PC-3 (cell line): ENCODE data around the gene EXOSC9. TPM values are rescaled to one million over a fixed set of nuclear protein-coding genes. Genes with fewer than 3 reads are reported as not detected.

Experiments used
- ATAC-seq: fragments of 200-7000 bp; cut with Tn5 transposase; 2 replicates; pipeline ENCODE4 v1.9.1; 2020; ENCODE audit warnings: mild to moderate bottlenecking, moderate library complexity
- BruUV-seq: library from RNA; stranded (reverse); fragments of 400-500 nt; replicated peaks from 2 replicates; lab custom pipeline; 2021; lab: Mats Ljungman, UMichigan
- CTCF ChIA-PET: fragments of 300-600 bp; sonication (Branson Sonifier 250); formaldehyde crosslinking; loops from one replicate; lab custom pipeline; 2022; ENCODE audit warnings: antibody characterized with exemption; lab: Charles Lee
- POLR2A ChIA-PET: fragments of 300-600 bp; sonication (Branson Sonifier 250); formaldehyde crosslinking; loops from one replicate; lab custom pipeline; 2022; ENCODE audit warnings: antibody characterized with exemption; ENCODE audit not compliant: unreplicated experiment; lab: Charles Lee
- DNase-seq: peaks from one replicate; pipeline ENCODE4 v3.0.0-alpha.2; 2015
- H2AFZ ChIP-seq: fragments of 300-600 bp; sonication (generic); 2 replicates; pipeline ENCODE4 v1.6.0; 2016; ENCODE audit warnings: antibody characterized with exemption, low read length
- H3F3A ChIP-seq: fragments of 300-600 bp; sonication (generic); one replicate; pipeline ENCODE4 v1.6.0; 2017; ENCODE audit warnings: antibody characterized with exemption, low read length, control low read depth, mild to moderate bottlenecking; ENCODE audit not compliant: unreplicated experiment
- H3K27ac ChIP-seq: fragments of 300-600 bp; sonication (generic); 2 replicates; pipeline ENCODE4 v1.5.1; 2016; ENCODE audit warnings: mild to moderate bottlenecking, low read length
- H3K27me3 ChIP-seq: fragments of 300-600 bp; sonication (generic); 2 replicates; pipeline ENCODE4 v1.6.1; 2016; ENCODE audit warnings: low read length, mixed read lengths
- H3K36me3 ChIP-seq: fragments of 300-600 bp; sonication (generic); 2 replicates; pipeline ENCODE4 v1.6.1; 2016; ENCODE audit warnings: low read depth, mixed run types, low read length, mixed read lengths
- H3K4me1 ChIP-seq: fragments of 300-600 bp; sonication (generic); 2 replicates; pipeline ENCODE4 v1.5.1; 2016; ENCODE audit warnings: low read length; ENCODE audit not compliant: insufficient read depth
- H3K4me2 ChIP-seq: fragments of 300-600 bp; sonication (generic); 2 replicates; pipeline ENCODE4 v1.6.0; 2016; ENCODE audit warnings: low read length
- H3K4me3 ChIP-seq: fragments of 300-600 bp; sonication (generic); 2 replicates; pipeline ENCODE4 v1.5.1; 2016; ENCODE audit warnings: mild to moderate bottlenecking, low read length, mixed read lengths
- H3K79me2 ChIP-seq: fragments of 300-600 bp; sonication (generic); 2 replicates; pipeline ENCODE4 v1.6.1; 2017; ENCODE audit warnings: low read length, mixed read lengths
- H3K9ac ChIP-seq: fragments of 300-600 bp; sonication (generic); 2 replicates; pipeline ENCODE4 v1.6.0; 2016; ENCODE audit warnings: mild to moderate bottlenecking, low read length
- H3K9me2 ChIP-seq: fragments of 300-600 bp; sonication (generic); replicated peaks from 2 replicates; pipeline ENCODE4 v1.6.1; 2016; ENCODE audit warnings: mixed run types, low read length, mixed read lengths
- H3K9me3 ChIP-seq: fragments of 300-600 bp; sonication (generic); 2 replicates; pipeline ENCODE4 v1.6.1; 2016; ENCODE audit warnings: low read length, mixed read lengths
- H4K20me1 ChIP-seq: fragments of 300-600 bp; sonication (generic); 2 replicates; pipeline ENCODE4 v1.6.1; 2016; ENCODE audit warnings: low read length, mixed read lengths
- EZH2 ChIP-seq: fragments of 300-600 bp; sonication (generic); IDR thresholded peaks from one replicate; pipeline ENCODE4 v1.6.1; 2017; ENCODE audit warnings: antibody characterized with exemption, mild to moderate bottlenecking, low read length; ENCODE audit not compliant: unreplicated experiment
- EZH2phosphoT487 ChIP-seq: fragments of 300-600 bp; sonication (generic); IDR thresholded peaks from 2 replicates; pipeline ENCODE4 v1.6.1; 2018; ENCODE audit warnings: mild to moderate bottlenecking, antibody characterized with exemption, low read length, borderline replicate concordance
- intact Hi-C: fragments of 100-400 bp; cut with micrococcal nuclease; formaldehyde crosslinking; loops from 2 replicates; pipeline ENCODE4 v1.9.0; 2023
- total RNA-seq: library from RNA; depleted of rRNA; stranded (reverse); fragments of >200 nt; gene quantifications from 2 replicates; pipeline ENCODE4 v1.2.3, GENCODE V29; 2014
- TF ChIP-seq, protein P1 (sequence below): fragments of 300-600 bp; sonication (generic); conservative IDR thresholded peaks from 2 replicates; pipeline ENCODE4 v1.5.1; 2017; ENCODE audit warnings: antibody characterized with exemption, low read depth, mild to moderate bottlenecking, low read length

The EXOSC9 gene
- total RNA-seq, 1 experiment from 2014 or later: 23.4 TPM

DNA sequence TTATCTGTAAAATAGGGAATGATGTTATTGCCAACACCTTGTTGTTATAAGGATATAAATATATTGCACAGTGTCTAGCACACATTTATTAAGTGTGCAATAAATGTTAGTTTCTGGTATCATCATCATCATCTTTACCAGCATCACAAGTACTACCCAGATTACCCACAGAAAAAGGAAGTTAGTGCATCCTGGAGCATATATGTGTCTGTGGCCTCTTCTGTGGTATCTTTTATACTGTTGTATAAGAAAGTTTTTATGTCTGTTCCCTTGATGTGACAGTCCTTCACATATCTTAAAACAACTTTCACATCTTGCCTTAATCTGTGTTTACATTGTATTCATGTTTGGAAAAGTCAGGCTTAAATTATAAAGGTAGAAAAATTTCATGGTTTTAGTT lies 10.0 kb downstream of the EXOSC9 start:
- TF ChIP-seq, protein P1, sequence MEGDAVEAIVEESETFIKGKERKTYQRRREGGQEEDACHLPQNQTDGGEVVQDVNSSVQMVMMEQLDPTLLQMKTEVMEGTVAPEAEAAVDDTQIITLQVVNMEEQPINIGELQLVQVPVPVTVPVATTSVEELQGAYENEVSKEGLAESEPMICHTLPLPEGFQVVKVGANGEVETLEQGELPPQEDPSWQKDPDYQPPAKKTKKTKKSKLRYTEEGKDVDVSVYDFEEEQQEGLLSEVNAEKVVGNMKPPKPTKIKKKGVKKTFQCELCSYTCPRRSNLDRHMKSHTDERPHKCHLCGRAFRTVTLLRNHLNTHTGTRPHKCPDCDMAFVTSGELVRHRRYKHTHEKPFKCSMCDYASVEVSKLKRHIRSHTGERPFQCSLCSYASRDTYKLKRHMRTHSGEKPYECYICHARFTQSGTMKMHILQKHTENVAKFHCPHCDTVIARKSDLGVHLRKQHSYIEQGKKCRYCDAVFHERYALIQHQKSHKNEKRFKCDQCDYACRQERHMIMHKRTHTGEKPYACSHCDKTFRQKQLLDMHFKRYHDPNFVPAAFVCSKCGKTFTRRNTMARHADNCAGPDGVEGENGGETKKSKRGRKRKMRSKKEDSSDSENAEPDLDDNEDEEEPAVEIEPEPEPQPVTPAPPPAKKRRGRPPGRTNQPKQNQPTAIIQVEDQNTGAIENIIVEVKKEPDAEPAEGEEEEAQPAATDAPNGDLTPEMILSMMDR: no peak
- TF ChIP-seq EZH2: no peak
- TF ChIP-seq EZH2phosphoT487: no peak
- Histone ChIP-seq H3K4me2 (no peak overlapping the region), H3K9me2 (no peaks in the 10 kb centered on the region), H3K36me3 (peaks cover 29% of the 10 kb centered on the region), H3K9me3 (no peaks in the 10 kb centered on the region), H3K27me3 (no peaks in the 10 kb centered on the region), H3K9ac (no peak overlapping the region), H3K4me1 (no peaks in the 10 kb centered on the region), H2AFZ (no peak overlapping the region), H3F3A (no peaks in the 10 kb centered on the region), H3K4me3 (no peak overlapping the region), H3K79me2 (no peaks in the 10 kb centered on the region), H3K27ac (no peak overlapping the region), H4K20me1 (no peaks in the 10 kb centered on the region)
- POLR2A ChIA-PET: no interaction called here
- CTCF ChIA-PET: no interaction called here
- intact Hi-C loops: no loop called here
- DNase-seq (no peak), ATAC-seq (no peak)
- BruUV-seq: no TSS peak

DNA sequence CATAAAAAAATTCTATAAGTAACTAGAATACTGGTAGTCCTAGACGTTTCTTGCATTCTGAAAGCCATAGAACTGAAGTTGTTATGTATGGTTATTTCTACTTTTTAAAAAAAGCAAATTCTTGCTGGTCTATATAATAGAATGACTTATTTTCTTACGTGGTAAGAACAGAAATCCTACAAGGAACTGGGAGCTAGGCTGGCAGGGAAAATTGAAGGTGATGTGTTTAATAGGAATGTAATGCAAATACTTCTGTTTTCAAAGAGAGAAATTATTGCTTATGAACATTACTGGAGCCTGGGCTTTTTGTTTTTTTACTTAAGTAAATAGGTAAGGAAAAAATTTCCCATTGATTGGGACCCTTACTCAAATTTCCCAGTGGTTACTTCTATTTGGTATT lies 13.6 kb downstream of the EXOSC9 start:
- intact Hi-C loops: no loop called here
- DNase-seq (no peak), ATAC-seq (no peak)
- Histone ChIP-seq H3K9me2 (no peaks in the 10 kb centered on the region), H3F3A (no peaks in the 10 kb centered on the region), H3K79me2 (peaks cover 21% of the 10 kb centered on the region), H2AFZ (no peak overlapping the region), H3K4me2 (no peak overlapping the region), H3K27ac (no peak overlapping the region), H3K36me3 (peaks cover 53% of the 10 kb centered on the region), H3K27me3 (no peaks in the 10 kb centered on the region), H3K4me1 (no peaks in the 10 kb centered on the region), H4K20me1 (no peaks in the 10 kb centered on the region), H3K9ac (no peak overlapping the region), H3K4me3 (no peak overlapping the region), H3K9me3 (no peaks in the 10 kb centered on the region)
- ChIA-PET POLR2A (no interaction called here), CTCF (no interaction called here)
- TF ChIP-seq, protein P1: no peak
- no peak for TF ChIP-seq EZH2
- no peak for TF ChIP-seq EZH2phosphoT487
- no TSS peak for BruUV-seq

DNA sequence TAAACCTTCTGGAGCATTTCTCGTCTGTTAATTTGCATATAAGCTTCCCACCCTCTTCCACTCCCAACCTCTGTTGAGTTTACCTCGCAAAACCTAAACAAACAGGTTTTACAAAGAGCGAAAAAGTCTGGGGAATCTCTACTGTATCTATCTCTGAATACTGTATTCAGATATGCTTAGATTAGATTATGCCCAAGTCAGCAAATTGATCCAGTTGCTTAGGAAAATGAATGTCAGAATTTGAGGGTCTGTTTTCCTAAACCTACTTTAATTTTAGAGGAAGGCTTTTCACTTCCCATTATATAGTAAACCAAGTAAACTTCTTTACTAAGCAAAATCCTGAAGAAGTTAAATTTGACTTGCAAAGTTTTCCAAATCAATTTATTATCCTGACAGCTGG lies 15.9 kb downstream of the EXOSC9 start:
- no peaks in the 10 kb centered on the region for H3K9me2 ChIP-seq
- POLR2A ChIA-PET: no interaction called here
- no TSS peak for BruUV-seq

More for the DNA sequence above, 15.9 kb downstream of the EXOSC9 start:
- no peaks in the 10 kb centered on the region for H3K27me3 ChIP-seq
- TF ChIP-seq, protein P1: no peak
- TF ChIP-seq EZH2phosphoT487 (no peak), EZH2 (no peak)
- H3F3A ChIP-seq: no peaks in the 10 kb centered on the region
- intact Hi-C loops: no loop called here
- peaks cover 5% of the 10 kb centered on the region for H3K4me1 ChIP-seq
- H3K79me2 ChIP-seq: peaks cover 40% of the 10 kb centered on the region
- no peak overlapping the region for H3K27ac ChIP-seq
- CTCF ChIA-PET: no interaction called here
- H2AFZ ChIP-seq: no peak overlapping the region
- H4K20me1 ChIP-seq: 0 out of 2 replicates have a peak, but pooled peaks cover 5% of the 10 kb centered on the region
- H3K4me2 ChIP-seq: no peak overlapping the region
- no peak for DNase-seq
- no peak overlapping the region for H3K9ac ChIP-seq
- no peak for ATAC-seq
- H3K4me3 ChIP-seq: no peak overlapping the region
- H3K36me3 ChIP-seq: peaks cover 64% of the 10 kb centered on the region
- no peaks in the 10 kb centered on the region for H3K9me3 ChIP-seq
